ENCODE measurements around the gene ERVW-1.
A peak's percentile ranks its signal among the peaks of the same experiment; 100 is the strongest.

Gene ERVW-1

DNA sequence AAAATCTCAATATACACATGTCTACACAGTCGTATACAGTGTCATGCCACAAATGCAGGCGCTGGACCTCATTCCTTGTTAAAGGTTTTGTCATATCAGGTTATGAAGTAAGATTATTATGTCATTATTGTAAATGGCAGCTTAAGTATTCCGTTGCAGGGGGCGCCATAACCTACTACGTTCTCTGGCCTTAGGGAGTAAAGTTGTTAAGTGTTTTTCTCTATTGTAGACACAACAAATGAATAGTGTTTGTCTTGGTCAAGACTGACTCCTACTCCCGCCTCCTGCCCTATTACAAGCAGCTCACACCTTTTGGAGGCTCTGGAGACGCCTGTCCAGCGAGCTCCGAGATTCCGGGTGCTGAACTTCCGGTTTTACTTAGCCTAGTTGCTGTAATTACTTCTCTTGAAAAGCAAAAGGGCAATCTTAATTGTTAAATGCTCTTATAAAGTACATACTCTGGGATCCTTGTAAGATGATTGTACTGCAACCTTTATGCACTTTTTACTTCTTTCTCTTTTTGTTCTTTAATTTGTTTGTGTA lies 29.5 kb downstream of the ERVW-1 start (continued):
- TF ChIP-seq, protein P1, sequence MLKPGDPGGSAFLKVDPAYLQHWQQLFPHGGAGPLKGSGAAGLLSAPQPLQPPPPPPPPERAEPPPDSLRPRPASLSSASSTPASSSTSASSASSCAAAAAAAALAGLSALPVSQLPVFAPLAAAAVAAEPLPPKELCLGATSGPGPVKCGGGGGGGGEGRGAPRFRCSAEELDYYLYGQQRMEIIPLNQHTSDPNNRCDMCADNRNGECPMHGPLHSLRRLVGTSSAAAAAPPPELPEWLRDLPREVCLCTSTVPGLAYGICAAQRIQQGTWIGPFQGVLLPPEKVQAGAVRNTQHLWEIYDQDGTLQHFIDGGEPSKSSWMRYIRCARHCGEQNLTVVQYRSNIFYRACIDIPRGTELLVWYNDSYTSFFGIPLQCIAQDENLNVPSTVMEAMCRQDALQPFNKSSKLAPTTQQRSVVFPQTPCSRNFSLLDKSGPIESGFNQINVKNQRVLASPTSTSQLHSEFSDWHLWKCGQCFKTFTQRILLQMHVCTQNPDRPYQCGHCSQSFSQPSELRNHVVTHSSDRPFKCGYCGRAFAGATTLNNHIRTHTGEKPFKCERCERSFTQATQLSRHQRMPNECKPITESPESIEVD (tag by site-specific recombination; IDR thresholded peaks at IDR 0.05): 0 out of 2 replicates have a peak, but pooled peaks have one; percentile 28
- TF ChIP-seq ZNF626 (tag by site-specific recombination; IDR thresholded peaks at IDR 0.05): no peak
- TF ChIP-seq ZNF223 (tag by site-specific recombination; IDR thresholded peaks at IDR 0.05): no peak
- TF ChIP-seq ZNF175 (tag by site-specific recombination; IDR thresholded peaks at IDR 0.05): no peak
- no peak for TF ChIP-seq ZNF433 (tag by site-specific recombination; IDR thresholded peaks at IDR 0.05; ENCODE audit: low read depth)
- no peak for TF ChIP-seq OVOL3 (tag by site-specific recombination; IDR thresholded peaks at IDR 0.05)
- peak; percentile 24; the same call in 1 of the 2 replicates for TF ChIP-seq SP3 (tag by site-specific recombination; IDR thresholded peaks at IDR 0.05)
- no peak for TF ChIP-seq ZNF138 (tag by site-specific recombination; IDR thresholded peaks at IDR 0.05; ENCODE audit: borderline replicate concordance)
- no peak for TF ChIP-seq SALL2 (tag by site-specific recombination; IDR thresholded peaks at IDR 0.05; ENCODE audit: borderline replicate concordance)
- no peak for TF ChIP-seq ZNF423 (tag by site-specific recombination; IDR thresholded peaks at IDR 0.05)
- TF ChIP-seq FEZF1 (tag by site-specific recombination; IDR thresholded peaks at IDR 0.05): 0 out of 2 replicates have a peak, but pooled peaks have one; percentile 20
- TF ChIP-seq ZNF140 (tag by site-specific recombination; IDR thresholded peaks at IDR 0.05): no peak
- peak; percentile 29; the same call in 1 of the 2 replicates for TF ChIP-seq ZEB2 (tag by site-specific recombination; IDR thresholded peaks at IDR 0.05)
- TF ChIP-seq ZNF16 (tag by site-specific recombination; IDR thresholded peaks at IDR 0.05; ENCODE audit: low read depth): no peak
- TF ChIP-seq ZSCAN16 (tag by site-specific recombination; IDR thresholded peaks at IDR 0.05): no peak
- TF ChIP-seq ZNF664 (tag by site-specific recombination; IDR thresholded peaks at IDR 0.05): no peak
- TF ChIP-seq, protein P2, sequence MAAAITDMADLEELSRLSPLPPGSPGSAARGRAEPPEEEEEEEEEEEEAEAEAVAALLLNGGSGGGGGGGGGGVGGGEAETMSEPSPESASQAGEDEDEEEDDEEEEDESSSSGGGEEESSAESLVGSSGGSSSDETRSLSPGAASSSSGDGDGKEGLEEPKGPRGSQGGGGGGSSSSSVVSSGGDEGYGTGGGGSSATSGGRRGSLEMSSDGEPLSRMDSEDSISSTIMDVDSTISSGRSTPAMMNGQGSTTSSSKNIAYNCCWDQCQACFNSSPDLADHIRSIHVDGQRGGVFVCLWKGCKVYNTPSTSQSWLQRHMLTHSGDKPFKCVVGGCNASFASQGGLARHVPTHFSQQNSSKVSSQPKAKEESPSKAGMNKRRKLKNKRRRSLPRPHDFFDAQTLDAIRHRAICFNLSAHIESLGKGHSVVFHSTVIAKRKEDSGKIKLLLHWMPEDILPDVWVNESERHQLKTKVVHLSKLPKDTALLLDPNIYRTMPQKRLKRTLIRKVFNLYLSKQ (tag by site-specific recombination; IDR thresholded peaks at IDR 0.05; ENCODE audit: borderline replicate concordance): no peak
- no peak for TF ChIP-seq ZNF792 (tag by site-specific recombination; IDR thresholded peaks at IDR 0.05)
- TF ChIP-seq ZSCAN30 (tag by site-specific recombination; IDR thresholded peaks at IDR 0.05): no peak
- no peak for TF ChIP-seq YY2 (tag by site-specific recombination; IDR thresholded peaks at IDR 0.05)
- TF ChIP-seq, protein P3, sequence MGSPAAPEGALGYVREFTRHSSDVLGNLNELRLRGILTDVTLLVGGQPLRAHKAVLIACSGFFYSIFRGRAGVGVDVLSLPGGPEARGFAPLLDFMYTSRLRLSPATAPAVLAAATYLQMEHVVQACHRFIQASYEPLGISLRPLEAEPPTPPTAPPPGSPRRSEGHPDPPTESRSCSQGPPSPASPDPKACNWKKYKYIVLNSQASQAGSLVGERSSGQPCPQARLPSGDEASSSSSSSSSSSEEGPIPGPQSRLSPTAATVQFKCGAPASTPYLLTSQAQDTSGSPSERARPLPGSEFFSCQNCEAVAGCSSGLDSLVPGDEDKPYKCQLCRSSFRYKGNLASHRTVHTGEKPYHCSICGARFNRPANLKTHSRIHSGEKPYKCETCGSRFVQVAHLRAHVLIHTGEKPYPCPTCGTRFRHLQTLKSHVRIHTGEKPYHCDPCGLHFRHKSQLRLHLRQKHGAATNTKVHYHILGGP (tag by site-specific recombination; IDR thresholded peaks at IDR 0.05): no peak
- TF ChIP-seq REPIN1 (tag by site-specific recombination; IDR thresholded peaks at IDR 0.05; ENCODE audit: low read depth): no peak
- TF ChIP-seq ZNF707 (tag by site-specific recombination; IDR thresholded peaks at IDR 0.05): no peak

Data from HEK293 (cell line).